ENCODE measurements around the gene RBM33. TPM values are rescaled to one million over a fixed set of nuclear protein-coding genes. Genes with fewer than 3 reads are reported as not detected.

Gene RBM33
- total RNA-seq, 4 donors from 2014 or later: 62.8 to 129 (median 92.8) TPM

GRCh38 chr7:155603858-155604503, 40.5 kb upstream of the RBM33 start:
- Histone ChIP-seq H3K36me3 (no peaks in the 10 kb centered on the region), H3K4me1 (peaks cover 0 to under 1% (median under 1%) of the 10 kb centered on the region in 4 donors), H3K9me3 (no peaks in the 10 kb centered on the region), H3K27ac (no peak overlapping the region), H3K4me3 (no peak overlapping the region), H3K27me3 (peaks cover 30% of the 10 kb centered on the region)
- in situ Hi-C loops (cut with MboI; ENCODE audit: low pct_ligation_motif_present in 1 of 4, low pct_unique_long_range_greater_than_20kb in 1 of 4, low sequenced_read_pairs in 3 of 4) (loop anchor here in 2 of 4 donors (10.0 kb wide), 2 partner anchors 121 to 131 kb away; no protein-coding TSS in a partner anchor), intact Hi-C loops (cut with DNase I; ENCODE audit: low total_unique reads) (no loop called here)
- no peak for DNase-seq
- 58 to 84% methylated on average over 4 to 18 of the region's 18 CpGs for WGBS, 2 donors (ENCODE audit: low coverage in 1 of 2)
- TF ChIP-seq POLR2AphosphoS5 (IDR thresholded peaks at IDR 0.05) (no peak), CTCF (IDR thresholded peaks at IDR 0.05) (no peak), POLR2A (IDR thresholded peaks at IDR 0.05) (no peak), EP300 (IDR thresholded peaks at IDR 0.05; ENCODE audit: low read depth) (no peak)

GRCh38 chr7:155604504-155604997, 39.9 kb upstream of the RBM33 start:
- H3K36me3 ChIP-seq: no peaks in the 10 kb centered on the region
- no peaks in the 10 kb centered on the region for H3K9me3 ChIP-seq
- DNase-seq: no peak
- intact Hi-C loops (cut with DNase I; ENCODE audit: low total_unique reads): no loop called here
- H3K4me3 ChIP-seq: no peak overlapping the region
- no peak overlapping the region for H3K27ac ChIP-seq
- H3K4me1 ChIP-seq: no peaks in the 10 kb centered on the region
- TF ChIP-seq EP300 (IDR thresholded peaks at IDR 0.05; ENCODE audit: low read depth): no peak
- TF ChIP-seq CTCF (IDR thresholded peaks at IDR 0.05): no peak
- no peak for TF ChIP-seq POLR2A (IDR thresholded peaks at IDR 0.05)
- no peak for TF ChIP-seq POLR2AphosphoS5 (IDR thresholded peaks at IDR 0.05)
- H3K27me3 ChIP-seq: peaks cover 26% of the 10 kb centered on the region
- WGBS, 2 donors (ENCODE audit: low coverage in 1 of 2): 60 to 76% methylated on average over 3 to 8 of the region's 8 CpGs
- in situ Hi-C loops (cut with MboI; ENCODE audit: low pct_ligation_motif_present in 1 of 4, low pct_unique_long_range_greater_than_20kb in 1 of 4, low sequenced_read_pairs in 3 of 4): loop anchor here in 2 of 4 donors (10.0 kb wide), 2 partner anchors 120 to 130 kb away; no protein-coding TSS in a partner anchor

GRCh38 chr7:155609185-155609584, 35.3 kb upstream of the RBM33 start:
- in situ Hi-C loops (cut with MboI; ENCODE audit: low pct_ligation_motif_present in 1 of 4, low pct_unique_long_range_greater_than_20kb in 1 of 4, low sequenced_read_pairs in 3 of 4): loop anchor here in 2 of 4 donors (10.0 kb wide), 2 partner anchors 116 to 126 kb away; no protein-coding TSS in a partner anchor

More at GRCh38 chr7:155609185-155609584, 35.3 kb upstream of the RBM33 start:
- no peaks in the 10 kb centered on the region for H3K4me1 ChIP-seq
- intact Hi-C loops (cut with DNase I; ENCODE audit: low total_unique reads): no loop called here
- no peaks in the 10 kb centered on the region for H3K36me3 ChIP-seq
- DNase-seq: no peak
- H3K4me3 ChIP-seq: no peak overlapping the region
- no peaks in the 10 kb centered on the region for H3K9me3 ChIP-seq
- TF ChIP-seq POLR2A (IDR thresholded peaks at IDR 0.05): no peak
- no peak for TF ChIP-seq CTCF (IDR thresholded peaks at IDR 0.05)
- TF ChIP-seq EP300 (IDR thresholded peaks at IDR 0.05; ENCODE audit: low read depth): no peak
- WGBS, 2 donors (ENCODE audit: low coverage in 1 of 2): 88 to 92% methylated on average over 4 to 12 of the region's 12 CpGs
- H3K27ac ChIP-seq: no peak overlapping the region
- H3K27me3 ChIP-seq: no peaks in the 10 kb centered on the region
